Ecto neural progenitor cell (in vitro differentiated cells): ENCODE results near the gene NSA2.

Source experiments
- DNase-seq: peaks from one replicate; pipeline ENCODE4 v3.0.0-alpha.2; 2018; ENCODE audit warnings: low spot score

NSA2 gene

DNA sequence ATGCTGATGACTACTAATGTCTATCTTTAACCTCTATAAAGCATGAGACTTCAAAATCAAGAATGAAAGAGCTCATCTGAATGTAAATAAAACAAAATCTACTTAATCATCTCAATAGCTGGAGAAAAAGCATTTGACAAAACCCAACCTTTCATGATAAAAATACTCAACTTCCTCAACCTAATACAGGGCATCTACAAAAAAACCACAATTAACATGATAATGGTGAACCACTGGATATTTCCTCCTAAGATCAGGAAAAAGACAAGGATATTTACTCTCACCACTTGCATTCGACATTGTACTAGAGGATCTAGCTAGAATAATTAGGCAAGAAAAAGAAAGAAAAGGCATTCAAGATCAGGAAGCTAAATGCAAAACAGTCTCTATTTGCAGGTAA is 49.8 kb downstream of the NSA2 start:
- DNase-seq, result no peak

DNA sequence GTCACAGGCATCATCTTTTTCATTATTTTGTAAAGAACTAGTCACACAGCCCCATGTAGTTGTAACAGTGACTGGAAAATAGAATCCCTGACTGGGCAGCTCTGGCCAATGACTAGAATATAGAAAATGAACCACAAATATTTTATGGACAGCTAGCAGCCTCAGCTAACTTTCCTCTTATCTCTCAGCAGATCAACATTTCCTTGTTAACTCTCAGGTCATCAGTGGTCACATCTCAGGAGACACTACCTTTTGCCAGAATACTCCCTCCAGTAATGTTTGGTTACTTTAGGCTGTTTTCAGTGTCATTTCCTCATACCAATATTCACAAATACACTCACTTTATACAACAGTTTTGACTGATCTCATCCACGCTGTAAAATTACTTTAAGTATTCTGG is 55.2 kb downstream of the NSA2 start:
- DNase-seq, result no peak

DNA sequence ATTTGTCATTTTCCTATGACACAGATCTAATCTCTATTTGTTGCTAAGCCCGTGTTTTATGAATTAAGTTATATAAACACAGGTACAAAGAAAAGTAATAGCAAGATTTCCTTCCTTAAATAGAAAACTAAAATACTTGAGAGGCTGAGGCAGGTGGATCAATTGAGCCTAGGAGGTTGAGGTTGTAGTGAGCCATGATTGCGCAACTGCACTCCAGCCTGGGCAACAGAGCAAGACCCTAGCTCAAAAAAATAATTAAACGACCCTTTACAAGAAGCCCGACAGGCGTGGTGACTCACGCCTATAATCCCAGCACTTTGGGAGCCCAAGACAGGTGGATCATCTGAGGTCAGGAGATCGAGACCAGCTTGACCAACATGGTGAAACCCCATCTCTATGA is 62.4 kb downstream of the NSA2 start:
- DNase-seq, result no peak
